ENCODE results near the gene CCNI2. TPM values are rescaled to one million over a fixed set of nuclear protein-coding genes. Genes with fewer than 3 reads are reported as not detected.

The CCNI2 gene
- total and polyA plus RNA-seq, 2 donors (not counting 3 experiments of a cell fraction or from before 2014, with no cell fraction given), result 0.25 to 0.53 TPM

- Histone ChIP-seq H3K9me1 (replicated peaks; ENCODE audit: control insufficient read depth, extremely low read depth, insufficient read depth, low read length) (no peaks in the 10 kb centered on the region), H3K9ac (replicated peaks; ENCODE audit: extremely low read depth, insufficient read depth, low read length) (no peak overlapping the region), H4K20me1 (replicated peaks; ENCODE audit: control insufficient read depth, extremely low read depth, insufficient read depth, low read length) (no peaks in the 10 kb centered on the region), H3K9me3 (replicated peaks; ENCODE audit: control insufficient read depth, insufficient read depth, low read length) (no peaks in the 10 kb centered on the region), H3K27me3 (ENCODE audit: control insufficient read depth in 2 of 2, insufficient read depth in 2 of 2, low read length in 2 of 2) (peaks cover 0 to 2% of the 10 kb centered on the region in 2 experiments), H3K79me2 (ENCODE audit: control insufficient read depth, insufficient read depth, low read length) (peaks cover 4% of the 10 kb centered on the region), H2AFZ (ENCODE audit: low read depth, low read length) (no peak overlapping the region), H3K27ac (ENCODE audit: insufficient read depth, low read depth, low read length) (no peak overlapping the region), H3K4me3 (replicated peaks in 1 of 3; ENCODE audit: insufficient read depth in 1 of 3, low read depth in 1 of 3, low read length in 3 of 3) (no peak overlapping the region), H3K4me2 (ENCODE audit: insufficient read depth, low read length) (no peak overlapping the region), H3K36me3 (ENCODE audit: control insufficient read depth in 2 of 2, extremely low read depth in 1 of 2, insufficient read depth in 2 of 2, low read length in 2 of 2) (no peaks in the 10 kb centered on the region), H3K4me1 (ENCODE audit: control insufficient read depth, extremely low read depth, insufficient read depth, low read length) (peaks cover 11% of the 10 kb centered on the region)
- no peak for FAIRE-seq
- DNase-seq (ENCODE audit: low read depth, low spot score), result no peak
- dilution Hi-C loops (cut with MboI; ENCODE audit: extremely low pct_ligation_motif_present, low sequenced_read_pairs) (no loop called here), intact Hi-C loops (cut with micrococcal nuclease) (loop anchor here (5.0 kb wide), 1 partner anchor 133 kb away; the partner anchor contains the start of genes GDF9 and UQCRQ)
- no TSS peak for BruUV-seq (replicated peaks)
- TF ChIP-seq FOS (IDR thresholded peaks at IDR 0.05; ENCODE audit: borderline replicate concordance, insufficient read depth, low read length) (no peak), CTCF (IDR thresholded peaks at IDR 0.05; ENCODE audit: extremely low read depth in 1 of 2, insufficient read depth in 1 of 2, low read depth in 1 of 2, low read length in 2 of 2) (no peak), JUN (IDR thresholded peaks at IDR 0.05; ENCODE audit: borderline replicate concordance, insufficient read depth, insufficient read length, low read depth) (no peak), EZH2 (IDR thresholded peaks at IDR 0.05; ENCODE audit: borderline replicate concordance, low read depth, low read length, severe bottlenecking) (no peak), MYC (IDR thresholded peaks at IDR 0.05; ENCODE audit: low read depth, low read length) (no peak), MAX (IDR thresholded peaks at IDR 0.05; ENCODE audit: insufficient read depth, insufficient read length) (no peak), POLR2A (IDR thresholded peaks at IDR 0.05; ENCODE audit: low read depth, low read length) (no peak)
- ChIA-PET CTCF (interaction anchor here (1.0 kb wide), 1 partner anchor 17 kb away, joined by 3 read pairs; no protein-coding TSS in a partner anchor), POLR2A (no interaction called here)
Observed at GRCh38 chr5:132734687-132735086, 12.5 kb upstream of the CCNI2 start.
